Uterus (tissue), 2 donors: ENCODE results near the gene GAD1.

Experiments used
- POLR2A ChIP-seq, 2 donors: fragments of 450-650 bp; IDR thresholded peaks; one replicate each; pipeline ENCODE4 v1.6.1; 2016; ENCODE audit warnings: antibody characterized with exemption in 2 of 2, mild to moderate bottlenecking in 1 of 2, moderate library complexity in 1 of 2
- TF ChIP-seq, protein P1 (sequence below), 4 experiments: fragments of 200-600 bp in 2 of 4; fragments of 450-650 bp in 2 of 4; sonication (generic) in 2 of 4; IDR thresholded peaks; one replicate each; pipeline ENCODE4 v1.5.1; 2016 to 2019; ENCODE audit warnings: antibody characterized with exemption in 4 of 4, mild to moderate bottlenecking in 2 of 4, moderate library complexity in 1 of 4

GRCh38 chr2:170827841-170828532 lies 11.3 kb downstream of the GAD1 start:
- TF ChIP-seq, protein P1, sequence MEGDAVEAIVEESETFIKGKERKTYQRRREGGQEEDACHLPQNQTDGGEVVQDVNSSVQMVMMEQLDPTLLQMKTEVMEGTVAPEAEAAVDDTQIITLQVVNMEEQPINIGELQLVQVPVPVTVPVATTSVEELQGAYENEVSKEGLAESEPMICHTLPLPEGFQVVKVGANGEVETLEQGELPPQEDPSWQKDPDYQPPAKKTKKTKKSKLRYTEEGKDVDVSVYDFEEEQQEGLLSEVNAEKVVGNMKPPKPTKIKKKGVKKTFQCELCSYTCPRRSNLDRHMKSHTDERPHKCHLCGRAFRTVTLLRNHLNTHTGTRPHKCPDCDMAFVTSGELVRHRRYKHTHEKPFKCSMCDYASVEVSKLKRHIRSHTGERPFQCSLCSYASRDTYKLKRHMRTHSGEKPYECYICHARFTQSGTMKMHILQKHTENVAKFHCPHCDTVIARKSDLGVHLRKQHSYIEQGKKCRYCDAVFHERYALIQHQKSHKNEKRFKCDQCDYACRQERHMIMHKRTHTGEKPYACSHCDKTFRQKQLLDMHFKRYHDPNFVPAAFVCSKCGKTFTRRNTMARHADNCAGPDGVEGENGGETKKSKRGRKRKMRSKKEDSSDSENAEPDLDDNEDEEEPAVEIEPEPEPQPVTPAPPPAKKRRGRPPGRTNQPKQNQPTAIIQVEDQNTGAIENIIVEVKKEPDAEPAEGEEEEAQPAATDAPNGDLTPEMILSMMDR (IDR thresholded peaks at IDR 0.05) = no peak
- TF ChIP-seq POLR2A (IDR thresholded peaks at IDR 0.05) = no peak
